HepG2 (cell line): ENCODE results near the gene HS2ST1. TPM values are rescaled to one million over a fixed set of nuclear protein-coding genes. Genes with fewer than 3 reads are reported as not detected.

ENCODE experiments used
- ATAC-seq: fragments of 200-7000 bp; cut with Tn5 transposase; 3 replicates; pipeline ENCODE4 v1.9.1; 2020; ENCODE audit warnings: mild to moderate bottlenecking, moderate library complexity
- BruUV-seq: library from RNA; stranded (reverse); fragments of 400-500 nt; replicated peaks from 2 replicates; lab custom pipeline; 2021; lab: Mats Ljungman, UMichigan
- CTCF ChIA-PET: fragments of 300-600 bp; formaldehyde crosslinking; extraction: SDS; loops from one replicate; lab custom pipeline; 2021; ENCODE audit warnings: low total read pairs, inconsistent platforms, low intra/inter-chr PET ratio; lab: Yijun Ruan, JAX
- POLR2A ChIA-PET: fragments of 350-600 bp; sonication (Branson Sonifier 250); formaldehyde crosslinking; loops from one replicate; lab custom pipeline; 2020; ENCODE audit warnings: antibody characterized with exemption, inconsistent platforms; lab: Yijun Ruan, JAX
- DNase-seq: peaks from one replicate; pipeline ENCODE4 v3.0.0-alpha.2; 2015; ENCODE audit warnings: low spot score
- FAIRE-seq: peaks from 3 replicates; lab custom pipeline; 2011; peaks lifted over from hg19 to GRCh38; lab: Jason Lieb, UNC
- H2AFZ ChIP-seq: one replicate; pipeline ENCODE4 v1.6.1; 2011; ENCODE audit warnings: low read length, inconsistent platforms
- H3K27ac ChIP-seq: fragments of 300-600 bp; 3 replicates; pipeline ENCODE4 v1.8.0; 2011; ENCODE audit warnings: mixed run types, mild to moderate bottlenecking, mixed read lengths, low read length, inconsistent platforms; ENCODE audit not compliant: insufficient read depth; ENCODE audit errors: extremely low read length
- H3K27me3 ChIP-seq, 2 experiments: fragments of 200-600 bp in 1 of 2; 2 replicates in 1 of 2; 3 replicates in 1 of 2; pipeline versions ENCODE4 v1.6.0 to v1.8.0; 2011; ENCODE audit warnings: low read length in 2 of 2, mild to moderate bottlenecking in 2 of 2, moderate library complexity in 2 of 2, inconsistent platforms in 1 of 2; ENCODE audit not compliant: insufficient read depth in 2 of 2, control insufficient read depth in 1 of 2
- H3K36me3 ChIP-seq, 2 experiments: fragments of 200-600 bp in 1 of 2; replicated peaks in 1 of 2; 2 replicates in 1 of 2; 3 replicates in 1 of 2; pipeline versions ENCODE4 v1.5.1 to v1.8.0; 2011; ENCODE audit warnings: low read length in 2 of 2, inconsistent platforms in 1 of 2; ENCODE audit not compliant: insufficient read depth in 2 of 2, control insufficient read depth in 1 of 2
- H3K4me1 ChIP-seq: 2 replicates; pipeline ENCODE4 v1.5.1; 2012; ENCODE audit warnings: low read length, inconsistent platforms; ENCODE audit not compliant: insufficient read depth
- H3K4me2 ChIP-seq: 2 replicates; pipeline ENCODE4 v1.6.0; 2011; ENCODE audit warnings: low read depth, low read length, inconsistent platforms
- H3K4me3 ChIP-seq, 3 experiments: fragments of 200-600 bp in 1 of 3; sonication (generic), shearing (Covaris generic) in 1 of 3; replicated peaks in 1 of 3; 2 replicates each; pipeline ENCODE4 v1.5.1; 2011 to 2016; ENCODE audit warnings: low read length in 3 of 3, inconsistent platforms in 2 of 3, low read depth in 2 of 3, mild to moderate bottlenecking in 2 of 3, control low read depth in 1 of 3, mixed read lengths in 1 of 3; ENCODE audit not compliant: insufficient read depth in 1 of 3
- H3K79me2 ChIP-seq: one replicate; pipeline ENCODE4 v1.6.1; 2011; ENCODE audit warnings: low read length, inconsistent platforms; ENCODE audit not compliant: insufficient read depth
- H3K9ac ChIP-seq: 2 replicates; pipeline ENCODE4 v1.6.0; 2011; ENCODE audit warnings: mild to moderate bottlenecking, low read depth, low read length, inconsistent platforms; ENCODE audit not compliant: insufficient read depth
- H3K9me3 ChIP-seq: 2 replicates; pipeline ENCODE4 v1.5.1; 2012; ENCODE audit warnings: mild to moderate bottlenecking, low read length
- H4K20me1 ChIP-seq: 2 replicates; pipeline ENCODE4 v1.6.0; 2011; ENCODE audit warnings: inconsistent platforms, mild to moderate bottlenecking, low read length, moderate library complexity; ENCODE audit not compliant: insufficient read depth
- CCAR2 ChIP-seq: fragments of 200-400 bp; formaldehyde crosslinking; optimal IDR thresholded peaks from 2 replicates; pipeline ENCODE3; 2018; ENCODE audit warnings: low read depth, mild to moderate bottlenecking, low read length, moderate library complexity
- CENPT ChIP-seq: sonication (generic); formaldehyde crosslinking; IDR thresholded peaks from 2 replicates; pipeline ENCODE4 v1.8.0; 2022; ENCODE audit warnings: low read depth, mild to moderate bottlenecking, moderate library complexity, missing genetic modification reagents
- KDM3A ChIP-seq: IDR thresholded peaks from 2 replicates; pipeline ENCODE4 v1.6.1; 2018; ENCODE audit warnings: low read depth, missing compliant biosample characterization
- REXO4 ChIP-seq: sonication (generic); formaldehyde crosslinking; IDR thresholded peaks from 2 replicates; pipeline ENCODE4 v1.8.0; 2022; ENCODE audit warnings: missing genetic modification reagents, mild to moderate bottlenecking, borderline replicate concordance
- ZBTB7B ChIP-seq: sonication (generic); formaldehyde crosslinking; IDR thresholded peaks from 2 replicates; pipeline ENCODE4 v1.4.0; 2020; ENCODE audit warnings: missing genetic modification reagents
- ZNF546 ChIP-seq: sonication (generic); formaldehyde crosslinking; conservative IDR thresholded peaks from 2 replicates; pipeline ENCODE4 v1.8.1; 2023; ENCODE audit warnings: mild to moderate bottlenecking, missing genetic modification reagents
- ZNF629 ChIP-seq: sonication (generic); formaldehyde crosslinking; conservative IDR thresholded peaks from 2 replicates; pipeline ENCODE4 v1.5.0; 2020; ENCODE audit warnings: missing genetic modification reagents
- WGBS: methylation state at CpG from one replicate; pipeline ENCODE4 v1.1.6; 2017; ENCODE audit warnings: low lambda C conversion rate; 5-methylcytosine and 5-hydroxymethylcytosine counted together
- in situ Hi-C: cut with HindIII; loops from 2 replicates; pipeline ENCODE4 v1.10.0; 2017; ENCODE audit warnings: low pct_unique_long_range_greater_than_20kb; ENCODE audit not compliant: extremely low pct_ligation_motif_present
- intact Hi-C: fragments of 100-400 bp; cut with micrococcal nuclease; formaldehyde crosslinking; loops from one replicate; pipeline ENCODE4 v1.10.0; 2022; ENCODE audit not compliant: unreplicated experiment
- polyA plus RNA-seq, 8 experiments: library from polyadenylated mRNA; depleted of rRNA in 3 of 8; stranded (reverse) in 7 of 8; unstranded in 1 of 8; fragments of >200 nt; fragmentation: Illumina TruSeq in 4 of 8; extraction: Trizol in 4 of 8; gene quantifications; 2 replicates each; pipeline versions ENCODE4 v1.2.1 to v1.2.3, GENCODE V29; 2011 to 2016; ENCODE audit warnings: low read depth in 4 of 8, missing spikeins in 1 of 8, mixed read lengths in 1 of 8; ENCODE audit not compliant: insufficient read depth in 1 of 8
- total RNA-seq, 5 experiments: library from RNA; depleted of rRNA; stranded (reverse); fragments of >200 nt; fragmentation: Illumina TruSeq; extraction: Trizol; gene quantifications; 2 replicates each; pipeline ENCODE4 v1.2.3, GENCODE V29; 2016; ENCODE audit warnings: low read depth in 1 of 5
- TF ChIP-seq, protein P1 (sequence below), 2 experiments: fragments of 450-650 bp in 1 of 2; sonication (generic) in 1 of 2; formaldehyde crosslinking in 1 of 2; IDR thresholded peaks; 2 replicates each; pipeline versions ENCODE4 v1.6.1 to v1.8.0; 2016 to 2022; ENCODE audit warnings: antibody characterized with exemption in 1 of 2, mild to moderate bottlenecking in 1 of 2, missing genetic modification reagents in 1 of 2

HS2ST1 gene
- total and polyA plus RNA-seq, 2 of the 13 experiments (the other 11 are each of a cell fraction or from before 2014, with no cell fraction given) = 22.1 to 58.7 TPM

DNA sequence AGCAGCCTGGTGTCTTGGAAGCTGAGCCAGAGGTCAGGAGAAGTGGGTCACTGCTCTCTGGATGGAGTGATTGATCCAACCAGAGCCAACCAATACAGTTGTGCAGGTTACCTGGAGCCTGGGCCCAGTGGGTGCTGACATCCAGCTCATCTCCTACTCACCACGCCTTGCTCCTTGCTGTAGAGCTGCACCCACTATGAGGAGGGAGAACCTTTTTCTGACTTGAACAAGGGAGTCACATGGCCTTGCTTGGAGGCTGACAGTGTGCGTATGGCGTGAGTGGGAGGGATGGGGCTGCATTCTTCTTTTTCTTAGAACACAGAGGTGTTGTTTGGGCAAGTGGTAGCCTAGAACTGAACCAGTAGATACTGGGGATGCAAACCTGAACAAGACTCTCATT is 213.1 kb downstream of the HS2ST1 start:
- intact Hi-C loops (no loop called here), in situ Hi-C loops (no loop called here)
- no peak overlapping the region for H3K27ac ChIP-seq
- TF ChIP-seq REXO4 (no peak), CENPT (no peak), ZNF546 (no peak), CCAR2 (no peak), KDM3A (CRISPR knock-in tag) (no peak), ZBTB7B (CRISPR knock-in tag) (no peak), ZNF629 (CRISPR knock-in tag) (no peak)
- TF ChIP-seq, protein P1, sequence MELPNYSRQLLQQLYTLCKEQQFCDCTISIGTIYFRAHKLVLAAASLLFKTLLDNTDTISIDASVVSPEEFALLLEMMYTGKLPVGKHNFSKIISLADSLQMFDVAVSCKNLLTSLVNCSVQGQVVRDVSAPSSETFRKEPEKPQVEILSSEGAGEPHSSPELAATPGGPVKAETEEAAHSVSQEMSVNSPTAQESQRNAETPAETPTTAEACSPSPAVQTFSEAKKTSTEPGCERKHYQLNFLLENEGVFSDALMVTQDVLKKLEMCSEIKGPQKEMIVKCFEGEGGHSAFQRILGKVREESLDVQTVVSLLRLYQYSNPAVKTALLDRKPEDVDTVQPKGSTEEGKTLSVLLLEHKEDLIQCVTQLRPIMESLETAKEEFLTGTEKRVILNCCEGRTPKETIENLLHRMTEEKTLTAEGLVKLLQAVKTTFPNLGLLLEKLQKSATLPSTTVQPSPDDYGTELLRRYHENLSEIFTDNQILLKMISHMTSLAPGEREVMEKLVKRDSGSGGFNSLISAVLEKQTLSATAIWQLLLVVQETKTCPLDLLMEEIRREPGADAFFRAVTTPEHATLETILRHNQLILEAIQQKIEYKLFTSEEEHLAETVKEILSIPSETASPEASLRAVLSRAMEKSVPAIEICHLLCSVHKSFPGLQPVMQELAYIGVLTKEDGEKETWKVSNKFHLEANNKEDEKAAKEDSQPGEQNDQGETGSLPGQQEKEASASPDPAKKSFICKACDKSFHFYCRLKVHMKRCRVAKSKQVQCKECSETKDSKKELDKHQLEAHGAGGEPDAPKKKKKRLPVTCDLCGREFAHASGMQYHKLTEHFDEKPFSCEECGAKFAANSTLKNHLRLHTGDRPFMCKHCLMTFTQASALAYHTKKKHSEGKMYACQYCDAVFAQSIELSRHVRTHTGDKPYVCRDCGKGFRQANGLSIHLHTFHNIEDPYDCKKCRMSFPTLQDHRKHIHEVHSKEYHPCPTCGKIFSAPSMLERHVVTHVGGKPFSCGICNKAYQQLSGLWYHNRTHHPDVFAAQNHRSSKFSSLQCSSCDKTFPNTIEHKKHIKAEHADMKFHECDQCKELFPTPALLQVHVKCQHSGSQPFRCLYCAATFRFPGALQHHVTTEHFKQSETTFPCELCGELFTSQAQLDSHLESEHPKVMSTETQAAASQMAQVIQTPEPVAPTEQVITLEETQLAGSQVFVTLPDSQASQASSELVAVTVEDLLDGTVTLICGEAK (IDR thresholded peaks at IDR 0.05) = no peak
- TF ChIP-seq, protein P1 (CRISPR knock-in tag; IDR thresholded peaks at IDR 0.05) = no peak
- H3K4me2 ChIP-seq = no peak overlapping the region
- no peaks in the 10 kb centered on the region for H4K20me1 ChIP-seq
- H3K79me2 ChIP-seq = no peaks in the 10 kb centered on the region
- H3K4me1 ChIP-seq = no peaks in the 10 kb centered on the region
- ATAC-seq = no peak
- H3K36me3 ChIP-seq = no peaks in the 10 kb centered on the region
- FAIRE-seq = no peak
- H3K9me3 ChIP-seq = no peaks in the 10 kb centered on the region
- H3K4me3 ChIP-seq = no peak overlapping the region
- DNase-seq = no peak
- no peak overlapping the region for H3K9ac ChIP-seq
- ChIA-PET CTCF (no interaction called here), POLR2A (no interaction called here)
- H3K27me3 ChIP-seq = peaks cover 1 to 25% of the 10 kb centered on the region in 2 experiments; a peak in 3 of 5 replicates
- no TSS peak for BruUV-seq
- WGBS = 39% methylated on average over 3 of the region's 3 CpGs
- H2AFZ ChIP-seq = no peak overlapping the region
